GM18907 (cell line): ENCODE results near the gene GJA4.

Experiments
- ATAC-seq: cut with Tn5 transposase; IDR thresholded peaks from one replicate; pipeline ENCODE4 v1.9.1; 2021; ENCODE audit warnings: mild to moderate bottlenecking, moderate library complexity; ENCODE audit not compliant: unreplicated experiment

GJA4 gene

DNA sequence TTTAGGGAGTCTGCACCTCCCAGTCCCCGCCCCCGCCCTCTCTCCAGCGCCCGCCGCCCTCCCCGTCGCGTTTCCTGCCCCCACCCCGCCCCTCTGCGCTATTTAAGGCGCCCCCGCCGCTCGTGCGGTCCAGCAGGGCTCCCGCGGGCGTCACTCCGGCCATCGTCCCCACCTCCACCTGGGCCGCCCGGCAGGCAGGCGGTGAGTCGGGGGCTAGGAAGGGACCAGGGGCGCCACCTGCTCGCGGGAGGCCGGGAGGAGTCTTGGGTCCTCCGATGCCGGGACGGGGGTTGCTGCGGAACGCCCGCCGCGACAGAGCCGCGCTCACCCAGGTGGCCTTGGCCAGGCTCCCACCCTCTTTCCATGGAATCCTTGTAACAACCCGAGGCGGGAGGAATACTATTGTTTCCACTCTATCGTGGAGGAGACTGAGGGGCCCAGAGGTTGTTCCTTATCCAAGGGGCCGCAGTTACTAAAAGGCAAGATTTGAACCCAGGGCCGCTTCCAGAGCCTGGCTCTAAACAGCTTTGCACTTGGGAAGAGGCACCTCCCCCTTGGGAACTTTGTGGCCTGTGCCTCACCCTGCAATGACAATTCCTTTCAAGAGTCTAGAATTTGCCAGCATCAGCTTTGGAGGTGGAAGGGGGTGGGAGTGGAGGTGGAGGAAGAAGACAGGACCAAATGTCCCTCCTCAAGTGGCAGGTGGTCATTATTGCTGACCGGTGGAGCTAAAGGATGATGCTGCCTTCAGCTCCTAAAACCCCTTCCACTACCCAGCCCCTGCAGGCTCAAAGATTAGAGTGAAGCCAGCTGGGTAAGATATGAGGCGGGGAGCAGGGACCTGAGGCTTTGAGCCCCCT is at the start of gene GJA4:
Gene GJA4 (plus strand): TSS at position 132 of the 860 bp plus-strand sequence. CDS start 1,215 bp downstream, outside the sequence.
- no peak for ATAC-seq

DNA sequence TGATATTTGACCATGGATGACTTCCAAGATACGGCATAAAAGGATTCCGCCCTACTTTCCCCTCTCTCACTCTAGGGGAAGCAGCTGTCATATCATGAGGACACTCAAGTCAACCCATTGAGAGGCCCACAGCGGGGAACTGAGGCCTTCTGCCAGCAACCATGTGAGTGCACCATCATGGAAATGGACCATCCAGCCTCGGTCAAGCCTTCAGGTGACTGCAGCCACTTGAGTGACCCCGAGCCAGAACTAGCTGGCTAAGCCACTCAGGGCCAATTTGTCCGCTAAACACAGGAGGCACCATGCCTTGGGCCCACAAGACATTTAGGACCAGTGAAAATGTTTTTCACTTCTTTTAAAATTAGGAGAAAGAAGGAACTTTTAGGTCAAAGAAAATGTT is 49.0 kb upstream of the GJA4 start:
- ATAC-seq = no peak

DNA sequence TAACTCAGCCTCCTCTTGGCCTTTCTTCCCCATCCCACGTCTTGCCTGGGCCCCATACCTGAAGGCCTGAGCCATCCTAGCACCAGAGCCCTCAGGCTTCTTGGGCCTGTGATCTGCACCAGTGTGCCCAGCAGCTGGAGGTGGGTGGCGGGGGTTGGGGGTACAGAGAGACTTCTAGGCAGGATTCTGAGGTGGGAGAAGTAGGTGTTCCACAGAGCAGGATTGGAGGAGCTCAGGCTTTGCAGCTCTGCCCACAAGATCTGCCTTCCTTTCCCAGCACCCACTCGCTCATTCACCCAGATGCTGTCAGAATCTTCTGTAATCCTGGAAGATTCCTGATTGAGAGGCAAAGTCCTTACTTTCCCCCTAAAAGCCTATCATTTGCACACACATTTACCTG is 47.9 kb upstream of the GJA4 start:
- ATAC-seq = no peak

DNA sequence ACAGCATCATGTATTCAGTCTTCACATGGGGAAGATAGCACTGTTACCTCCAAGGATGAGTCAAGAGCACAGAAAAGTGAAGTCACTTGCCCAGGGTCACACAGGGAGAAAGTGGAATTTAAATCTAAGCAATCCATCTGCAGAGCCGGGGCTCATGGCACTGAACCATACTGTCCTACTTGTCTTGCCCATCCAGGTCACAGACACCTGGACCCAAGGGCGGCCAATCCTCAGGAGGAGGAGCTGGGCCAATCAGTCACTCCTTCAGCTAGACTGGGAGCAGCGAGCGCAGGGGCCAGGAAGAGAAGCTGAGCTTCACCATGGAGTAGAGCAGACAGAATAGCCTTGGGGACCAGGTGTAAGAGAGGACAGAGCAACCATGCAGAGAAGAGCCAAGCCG is 47.1 kb upstream of the GJA4 start:
- ATAC-seq = no peak

DNA sequence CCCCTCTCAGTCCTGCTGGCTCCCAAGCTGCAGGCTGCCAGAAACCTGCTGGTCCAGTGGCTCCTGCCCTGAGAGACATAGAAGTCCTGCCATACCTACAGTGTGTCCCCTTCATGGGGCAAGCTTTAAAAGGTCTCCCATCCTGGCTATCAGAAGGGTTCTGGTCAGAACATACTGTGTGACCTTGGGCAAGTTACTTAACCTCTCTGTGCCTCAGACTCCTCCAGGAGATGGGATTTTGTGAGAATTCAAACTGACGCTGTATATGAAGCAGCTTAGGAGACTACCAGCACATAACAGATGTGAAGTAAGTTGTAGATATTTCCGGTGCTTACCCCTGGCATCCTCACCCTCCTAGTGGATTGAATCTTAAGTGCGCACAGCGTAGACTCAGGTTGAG is 46.7 kb upstream of the GJA4 start:
- ATAC-seq = no peak

DNA sequence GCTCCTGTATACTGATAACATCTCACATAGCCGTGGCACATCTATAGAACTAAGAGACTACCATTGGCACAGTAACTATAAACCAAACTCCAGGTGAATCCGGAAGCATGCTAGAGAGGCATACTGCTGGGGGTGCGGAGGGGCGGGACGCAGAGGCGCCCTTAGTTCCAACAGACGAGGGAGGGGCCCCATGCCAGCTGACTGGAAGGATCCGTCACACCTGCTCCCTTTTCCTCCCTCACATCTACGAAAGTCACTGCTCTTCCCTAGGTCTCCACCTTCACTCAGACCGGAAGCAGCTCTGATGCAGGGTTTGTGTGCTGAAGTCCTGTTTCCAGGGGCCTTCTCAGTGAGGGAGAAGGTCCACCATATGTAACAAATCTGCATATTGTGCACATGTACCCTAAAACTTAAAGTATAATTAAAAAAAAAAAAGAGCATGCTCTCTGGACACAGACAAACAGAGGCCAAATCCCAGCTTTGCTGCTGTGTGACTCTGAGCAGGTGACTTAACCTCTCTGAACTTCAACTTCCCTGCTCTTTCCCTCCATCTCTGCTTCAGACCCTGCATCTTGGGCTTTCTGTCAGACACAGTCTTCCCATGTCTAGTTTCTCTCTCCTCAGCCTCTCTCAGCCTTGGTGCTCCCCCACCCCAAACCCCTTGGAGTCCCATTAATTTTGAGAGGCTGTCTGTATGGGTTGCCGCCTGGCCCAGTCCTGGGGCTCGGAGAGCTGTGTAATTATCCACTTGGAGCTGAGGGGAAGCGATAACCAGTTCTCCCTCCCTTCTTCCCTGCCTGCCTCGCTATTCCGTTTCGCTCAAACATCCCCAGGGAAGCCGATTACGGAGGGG is 45.8 kb upstream of the GJA4 start:
- ATAC-seq = no peak

DNA sequence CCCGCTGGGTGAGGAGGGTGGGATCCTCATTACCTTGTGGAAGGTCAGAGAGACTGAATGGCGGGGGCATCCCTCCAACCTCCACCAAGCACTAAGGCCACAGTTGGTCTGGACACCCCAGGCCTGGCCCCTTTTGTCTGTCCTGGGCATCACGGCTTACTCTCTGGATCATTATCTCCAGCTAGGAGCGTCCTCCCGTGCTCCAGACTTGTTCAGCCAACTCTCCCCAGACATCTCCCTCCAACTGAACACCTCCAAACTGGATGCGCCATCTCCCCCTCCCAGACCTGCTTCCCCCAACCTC is 45.2 kb upstream of the GJA4 start:
- ATAC-seq = no peak

DNA sequence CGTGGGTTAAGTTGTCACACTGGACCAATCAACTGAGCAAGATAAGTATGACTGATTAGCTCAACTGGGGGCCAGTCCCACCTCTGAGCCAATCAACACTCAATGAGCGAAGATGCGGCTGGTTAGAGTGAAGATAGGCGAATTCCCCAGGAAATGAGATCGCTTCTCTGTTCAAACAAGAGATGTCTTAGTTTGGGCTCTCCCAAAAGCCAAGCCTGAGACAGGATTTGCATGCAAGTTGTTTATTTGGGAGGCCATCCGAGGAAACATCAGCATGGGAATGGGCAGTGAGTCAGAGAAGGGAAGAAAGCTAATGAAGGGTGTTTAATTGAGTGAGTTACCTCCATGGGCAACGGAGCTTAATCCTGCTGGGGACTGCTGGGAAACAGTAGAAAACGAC is 42.8 kb upstream of the GJA4 start:
- ATAC-seq = no peak

DNA sequence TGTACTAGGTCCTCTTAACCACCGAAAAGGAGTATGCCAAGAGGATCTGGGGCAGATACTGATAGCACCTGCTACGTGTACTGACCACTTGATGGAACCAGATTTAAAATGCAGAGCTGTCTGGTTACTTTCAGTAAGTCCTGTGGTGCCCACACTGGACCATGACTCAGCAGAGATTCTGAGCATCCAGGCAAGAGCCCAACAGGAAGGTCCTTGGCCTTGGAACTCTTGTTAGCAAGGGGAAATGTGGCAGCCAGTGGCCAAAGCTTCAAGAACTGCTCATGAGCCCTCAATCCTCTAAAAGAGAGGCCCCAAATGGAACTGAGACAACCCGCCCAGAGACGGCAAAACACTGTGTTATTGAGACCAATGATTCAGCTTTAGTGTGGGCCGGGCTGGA is 42.2 kb upstream of the GJA4 start:
- ATAC-seq = no peak

DNA sequence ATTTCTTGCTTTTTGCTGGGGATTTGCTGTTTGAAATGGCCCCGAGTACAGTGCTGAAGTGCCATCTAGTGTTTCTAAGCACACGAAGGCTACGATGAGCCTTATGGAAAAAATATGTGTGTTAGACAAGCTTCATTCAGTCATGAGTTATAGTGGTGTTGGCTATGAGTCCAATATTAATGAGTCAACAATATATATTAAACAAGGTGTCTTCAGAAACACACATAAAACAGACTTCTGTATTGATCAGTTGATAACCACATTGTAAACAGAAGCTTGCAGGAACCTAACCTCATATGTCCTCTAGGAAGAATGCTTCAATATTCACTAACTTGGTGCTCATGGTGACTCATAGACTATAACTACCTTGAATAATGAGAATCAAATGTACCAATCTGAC is 39.6 kb upstream of the GJA4 start:
- no peak for ATAC-seq

DNA sequence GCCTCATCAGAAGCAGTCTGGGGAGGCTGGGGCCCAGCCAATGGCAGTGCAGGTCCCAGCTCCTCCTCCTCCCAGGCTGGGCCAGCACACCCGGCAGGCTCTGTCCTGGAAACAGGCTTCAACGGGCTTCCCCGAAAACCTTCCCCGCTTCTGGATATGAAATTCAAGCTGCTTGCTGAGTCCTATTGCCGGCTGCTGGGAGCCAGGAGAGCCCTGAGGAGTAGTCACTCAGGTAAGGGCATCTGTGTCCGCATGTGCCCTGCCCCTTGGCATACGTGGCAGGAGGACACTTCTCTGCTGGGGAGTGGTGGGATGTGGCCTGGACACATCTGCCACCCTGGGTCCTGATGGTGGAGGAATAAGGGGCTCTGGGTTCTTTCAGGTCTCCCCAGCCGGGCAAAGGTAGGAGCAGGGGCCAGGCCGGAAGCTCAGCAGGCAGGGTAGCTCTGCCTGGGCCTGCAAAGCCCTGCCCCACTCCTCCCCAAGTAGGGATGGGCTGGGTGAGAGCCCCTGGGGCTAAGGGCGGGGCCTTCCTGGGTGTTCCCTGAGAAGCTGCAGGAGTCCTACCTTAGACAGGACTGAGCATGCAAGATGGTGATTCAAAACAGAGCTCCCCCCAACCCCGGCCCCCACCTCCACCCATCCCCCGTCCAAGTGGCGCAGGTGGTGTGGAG is 37.7 kb upstream of the GJA4 start, which contains the start of gene GJB5:
Gene GJB5 (plus strand): TSS at position 84 of the 674 bp plus-strand sequence. CDS start 2,284 bp downstream, outside the sequence.
- ATAC-seq = no peak

DNA sequence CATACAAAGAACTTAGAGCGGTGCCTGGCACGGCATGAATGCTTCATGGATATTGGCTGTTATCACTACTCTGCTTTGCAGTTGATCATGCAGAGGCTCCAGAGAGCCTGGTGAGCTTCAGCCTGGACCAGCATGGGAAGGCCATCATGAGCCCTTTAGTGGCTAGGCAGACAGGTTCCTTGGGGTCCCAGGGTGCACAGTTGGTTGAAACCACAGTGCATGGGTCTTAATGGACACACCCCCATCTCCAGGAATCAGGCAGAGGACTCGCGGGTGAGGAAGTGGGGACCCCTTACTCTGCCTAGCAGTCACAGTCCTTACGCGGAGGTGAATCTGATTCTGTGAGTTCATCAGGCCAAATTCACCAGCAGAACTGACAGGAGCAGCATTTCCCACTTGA is 36.8 kb upstream of the GJA4 start:
- no peak for ATAC-seq

DNA sequence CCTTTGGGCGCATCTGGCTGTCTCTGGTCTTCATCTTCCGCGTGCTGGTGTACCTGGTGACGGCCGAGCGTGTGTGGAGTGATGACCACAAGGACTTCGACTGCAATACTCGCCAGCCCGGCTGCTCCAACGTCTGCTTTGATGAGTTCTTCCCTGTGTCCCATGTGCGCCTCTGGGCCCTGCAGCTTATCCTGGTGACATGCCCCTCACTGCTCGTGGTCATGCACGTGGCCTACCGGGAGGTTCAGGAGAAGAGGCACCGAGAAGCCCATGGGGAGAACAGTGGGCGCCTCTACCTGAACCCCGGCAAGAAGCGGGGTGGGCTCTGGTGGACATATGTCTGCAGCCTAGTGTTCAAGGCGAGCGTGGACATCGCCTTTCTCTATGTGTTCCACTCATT is 35.4 kb upstream of the GJA4 start:
- no peak for ATAC-seq

DNA sequence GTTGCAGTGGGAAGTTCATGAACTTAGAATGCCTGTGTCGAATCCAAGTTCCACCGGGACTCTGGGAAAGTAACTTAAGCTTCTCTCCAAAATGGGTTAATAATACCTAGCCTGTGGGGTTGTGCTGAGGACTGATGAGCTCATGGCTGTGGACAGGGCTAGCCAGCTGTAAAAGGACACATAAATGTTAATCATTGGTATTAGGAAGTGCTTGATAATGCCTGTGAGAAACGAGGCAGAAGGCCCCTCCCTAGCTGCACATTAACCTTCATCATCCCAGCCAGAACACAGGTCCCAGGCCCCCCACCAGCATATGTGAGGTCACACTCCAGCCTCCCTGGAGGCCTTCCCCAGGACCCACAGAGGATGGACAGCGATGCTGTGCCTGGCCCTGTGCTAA is 34.0 kb upstream of the GJA4 start:
- ATAC-seq = no peak

DNA sequence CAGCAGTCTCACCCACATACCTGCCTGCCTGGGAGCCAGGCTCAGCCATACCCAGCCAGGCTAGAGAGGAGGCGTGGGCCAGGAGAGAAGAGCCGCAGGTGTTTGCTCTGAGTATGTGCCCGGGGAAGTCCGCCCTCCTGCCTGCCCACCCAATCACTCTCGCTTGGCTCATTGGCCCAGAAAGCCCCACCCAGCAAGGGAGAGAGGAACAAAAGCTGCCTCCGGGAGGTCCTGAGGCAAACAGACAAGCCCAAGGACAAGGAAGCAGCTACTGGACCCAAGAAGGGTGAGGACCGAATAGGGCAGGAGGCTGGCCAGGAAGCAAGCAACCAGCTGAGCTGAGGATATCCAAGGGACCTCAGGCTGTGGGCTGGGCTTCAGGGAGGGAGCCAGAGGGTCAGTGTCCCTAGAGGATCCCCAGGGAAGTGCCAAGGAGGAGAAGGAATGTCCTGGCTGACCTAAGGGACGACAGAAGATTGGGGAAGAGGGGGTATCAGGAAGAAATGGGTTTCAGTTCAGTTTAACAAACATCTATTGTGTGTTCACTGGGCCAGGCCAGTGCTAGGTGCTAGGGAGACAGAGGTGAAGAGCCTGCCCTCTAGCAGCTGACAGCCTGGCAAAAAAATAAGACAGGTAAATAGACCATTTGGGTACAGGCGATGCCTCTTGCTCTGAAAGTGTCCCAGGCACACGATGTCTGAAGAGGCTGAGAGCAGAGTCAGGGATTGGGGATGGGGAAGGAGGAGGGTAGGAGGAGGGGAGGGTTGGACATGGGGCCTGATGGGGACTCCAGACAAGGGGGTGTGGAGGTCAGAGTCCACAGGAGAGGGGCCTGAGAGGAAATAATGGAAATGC is 33.1 kb upstream of the GJA4 start, which contains the start of gene GJB4:
Gene GJB4 (plus strand): TSS at position 238 of the 855 bp plus-strand sequence. CDS start 1,515 bp downstream, outside the sequence.
- no peak for ATAC-seq

DNA sequence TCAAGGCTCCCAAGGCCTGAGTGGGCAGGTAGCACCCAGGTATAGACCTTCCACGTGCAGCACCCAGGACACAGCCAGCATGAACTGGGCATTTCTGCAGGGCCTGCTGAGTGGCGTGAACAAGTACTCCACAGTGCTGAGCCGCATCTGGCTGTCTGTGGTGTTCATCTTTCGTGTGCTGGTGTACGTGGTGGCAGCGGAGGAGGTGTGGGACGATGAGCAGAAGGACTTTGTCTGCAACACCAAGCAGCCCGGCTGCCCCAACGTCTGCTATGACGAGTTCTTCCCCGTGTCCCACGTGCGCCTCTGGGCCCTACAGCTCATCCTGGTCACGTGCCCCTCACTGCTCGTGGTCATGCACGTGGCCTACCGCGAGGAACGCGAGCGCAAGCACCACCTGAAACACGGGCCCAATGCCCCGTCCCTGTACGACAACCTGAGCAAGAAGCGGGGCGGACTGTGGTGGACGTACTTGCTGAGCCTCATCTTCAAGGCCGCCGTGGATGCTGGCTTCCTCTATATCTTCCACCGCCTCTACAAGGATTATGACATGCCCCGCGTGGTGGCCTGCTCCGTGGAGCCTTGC is 31.5 kb upstream of the GJA4 start:
- no peak for ATAC-seq

DNA sequence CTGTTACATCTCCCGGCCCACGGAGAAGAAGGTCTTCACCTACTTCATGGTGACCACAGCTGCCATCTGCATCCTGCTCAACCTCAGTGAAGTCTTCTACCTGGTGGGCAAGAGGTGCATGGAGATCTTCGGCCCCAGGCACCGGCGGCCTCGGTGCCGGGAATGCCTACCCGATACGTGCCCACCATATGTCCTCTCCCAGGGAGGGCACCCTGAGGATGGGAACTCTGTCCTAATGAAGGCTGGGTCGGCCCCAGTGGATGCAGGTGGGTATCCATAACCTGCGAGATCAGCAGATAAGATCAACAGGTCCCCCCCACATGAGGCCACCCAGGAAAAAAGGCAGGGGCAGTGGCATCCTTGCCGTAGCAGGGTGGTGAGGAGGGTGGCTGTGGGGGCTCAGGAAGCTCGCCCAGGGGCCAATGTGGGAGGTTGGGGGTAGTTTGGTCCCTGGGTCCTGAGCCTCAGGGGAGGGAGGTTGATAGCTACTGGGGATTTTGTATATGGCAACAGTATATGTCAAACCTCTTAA is 31.0 kb upstream of the GJA4 start:
- no peak for ATAC-seq

DNA sequence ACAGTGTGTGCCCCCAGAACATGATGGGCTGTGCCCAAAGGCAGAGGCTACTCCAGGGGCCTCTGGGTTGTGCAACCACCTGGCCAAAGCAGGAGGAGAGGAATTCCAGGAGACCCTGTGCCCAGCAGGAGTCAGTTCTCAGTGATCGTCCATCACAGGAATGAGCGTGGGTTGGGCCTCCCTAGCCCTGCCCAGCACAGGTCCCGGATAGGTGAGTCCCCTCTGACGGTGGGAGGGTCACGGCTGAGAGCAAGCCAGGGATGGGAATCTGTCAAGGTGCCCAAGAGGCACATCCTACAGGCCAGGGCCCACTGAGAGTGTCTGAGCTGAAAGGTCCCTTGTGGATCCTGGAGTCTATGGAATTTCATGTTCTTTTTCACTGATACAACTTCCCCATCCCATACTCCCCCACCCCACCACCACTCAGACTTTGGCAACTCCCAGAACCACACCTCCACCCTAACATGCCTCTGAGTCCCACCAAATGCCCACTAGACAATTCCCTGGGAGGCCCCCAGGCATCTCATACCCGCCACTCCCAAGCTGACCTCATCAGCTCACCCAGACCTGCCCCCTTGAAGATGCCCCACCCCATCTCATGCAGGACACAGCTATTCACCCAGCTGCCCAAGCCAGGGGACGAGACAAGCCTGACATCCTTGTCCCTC is 30.2 kb upstream of the GJA4 start:
- ATAC-seq = no peak

DNA sequence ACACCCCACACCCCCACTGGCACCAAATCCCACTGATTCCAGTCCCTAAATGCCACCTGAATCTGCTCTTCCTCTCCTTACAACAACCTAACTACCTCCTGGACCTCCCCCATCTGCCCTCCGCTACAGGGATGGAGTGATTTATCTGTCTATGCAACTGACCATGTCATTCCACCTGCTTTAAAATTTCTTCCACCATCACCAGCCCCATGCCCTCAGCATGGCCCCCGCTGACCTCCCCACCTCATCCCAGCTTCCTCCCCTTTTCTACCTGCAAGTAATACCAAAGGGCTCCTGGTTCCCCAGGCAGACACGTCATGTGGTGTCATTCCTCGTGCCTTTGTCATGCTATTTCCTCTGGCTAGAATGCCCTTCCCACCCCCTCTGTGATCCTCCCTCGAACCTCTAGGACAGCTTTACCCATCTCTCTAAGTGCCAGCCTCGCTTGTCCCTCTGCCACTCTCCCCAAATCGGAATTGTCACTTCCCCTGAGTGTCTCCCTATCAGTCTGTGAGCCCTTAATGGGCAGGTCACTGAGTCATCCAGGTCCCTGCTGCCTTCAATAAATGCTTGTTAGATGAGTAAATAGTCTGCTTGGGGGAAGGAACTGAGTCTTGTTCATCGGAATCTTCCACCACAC is 29.5 kb upstream of the GJA4 start:
- no peak for ATAC-seq
